Breast epithelium (tissue), 3 donors: ENCODE data around the gene MAB21L1.

Source experiments
- CTCF ChIP-seq, 3 donors: fragments of 450-650 bp; IDR thresholded peaks; one replicate each; pipeline ENCODE4 v1.5.1; 2016 to 2017; ENCODE audit warnings: antibody characterized with exemption in 3 of 3, mild to moderate bottlenecking in 3 of 3, moderate library complexity in 3 of 3
- POLR2A ChIP-seq: fragments of 450-650 bp; IDR thresholded peaks from one replicate; pipeline ENCODE4 v1.6.1; 2016; ENCODE audit warnings: antibody characterized with exemption, mild to moderate bottlenecking, moderate library complexity

GRCh38 chr13:35457258-35457657, 19.2 kb downstream of the MAB21L1 start:
- TF ChIP-seq CTCF (IDR thresholded peaks at IDR 0.05) (no peak), POLR2A (no peak)
